GM12878 (cell line): ENCODE data around the gene PALS2. TPM values are rescaled to one million over a fixed set of nuclear protein-coding genes. Genes with fewer than 3 reads are reported as not detected.

Source experiments
- CREM ChIP-seq: IDR thresholded peaks from 2 replicates; pipeline ENCODE4 v1.6.1; 2014; ENCODE audit warnings: antibody characterized with exemption, low read depth
- EGR1 ChIP-seq, 2 experiments: IDR thresholded peaks; 1 replicate in 1 of 2; 2 replicates in 1 of 2; pipeline ENCODE4 v1.6.1; 2011 to 2012; ENCODE audit warnings: low read depth in 2 of 2, low read length in 2 of 2, borderline replicate concordance in 1 of 2, mild to moderate bottlenecking in 1 of 2, moderate library complexity in 1 of 2
- FOXM1 ChIP-seq: IDR thresholded peaks from 2 replicates; pipeline ENCODE4 v1.6.1; 2012; ENCODE audit warnings: low read depth, mild to moderate bottlenecking, inconsistent platforms, low read length, moderate library complexity
- HDAC2 ChIP-seq: fragments of 200-600 bp; sonication (generic); IDR thresholded peaks from 2 replicates; pipeline ENCODE4 v1.6.1; 2017
- NFYA ChIP-seq: IDR thresholded peaks from 2 replicates; pipeline ENCODE4 v1.6.1; 2011; ENCODE audit warnings: low read depth, mild to moderate bottlenecking, low read length, improper control_type of control experiment, borderline replicate concordance
- PAX8 ChIP-seq: fragments of 450-650 bp; IDR thresholded peaks from 2 replicates; pipeline ENCODE4 v1.6.1; 2017; ENCODE audit warnings: mild to moderate bottlenecking, moderate library complexity
- RBBP5 ChIP-seq: fragments of 200-600 bp; sonication (generic); conservative IDR thresholded peaks from 2 replicates; pipeline ENCODE4 v1.6.1; 2016
- TCF12 ChIP-seq: IDR thresholded peaks from 2 replicates; pipeline ENCODE4 v1.6.1; 2011; ENCODE audit warnings: low read depth, mild to moderate bottlenecking, low read length
- YBX1 ChIP-seq: fragments of 450-650 bp; IDR thresholded peaks from 2 replicates; pipeline ENCODE4 v1.6.1; 2016; ENCODE audit warnings: antibody characterized with exemption
- ZBTB33 ChIP-seq: fragments of 450-650 bp; IDR thresholded peaks from 2 replicates; pipeline ENCODE4 v1.6.1; 2017; ENCODE audit warnings: mild to moderate bottlenecking
- ZNF24 ChIP-seq: fragments of 450-650 bp; IDR thresholded peaks from 2 replicates; pipeline ENCODE4 v1.6.1; 2017; ENCODE audit warnings: antibody characterized with exemption, mild to moderate bottlenecking
- ZNF384 ChIP-seq: IDR thresholded peaks from 2 replicates; pipeline ENCODE4 v1.6.1; 2012; ENCODE audit warnings: low read depth, mild to moderate bottlenecking, low read length, improper control_type of control experiment, borderline replicate concordance
- polyA plus RNA-seq, 11 experiments: library from polyadenylated mRNA; depleted of rRNA in 4 of 11; unstranded in 6 of 11; stranded (reverse) in 5 of 11; fragments of >200 nt; fragmentation: Nextera tagmentation in 4 of 11; fragmentation: Illumina TruSeq in 1 of 11; extraction: Ambion mirVana in 4 of 11; extraction: Trizol in 1 of 11; gene quantifications; 1 replicate in 1 of 11; 2 replicates in 10 of 11; pipeline versions ENCODE4 v1.2.1 to v1.2.3, GENCODE V29; 2011 to 2016; ENCODE audit warnings: inconsistent platforms in 2 of 11, missing spikeins in 2 of 11, low read depth in 1 of 11
- total RNA-seq, 4 experiments: library from RNA; depleted of rRNA in 3 of 4; stranded (reverse); fragments of >200 nt in 3 of 4; fragmentation: Illumina TruSeq in 1 of 4; extraction: Trizol in 1 of 4; gene quantifications; 2 replicates each; pipeline versions ENCODE4 v1.2.1 to v1.2.3, GENCODE V29; 2013 to 2021
- TF ChIP-seq, protein P1 (sequence below): fragments of 450-650 bp; IDR thresholded peaks from 2 replicates; pipeline ENCODE4 v1.6.1; 2017; ENCODE audit warnings: mild to moderate bottlenecking, moderate library complexity
- TF ChIP-seq, protein P2 (sequence below): fragments of 450-650 bp; IDR thresholded peaks from 2 replicates; pipeline ENCODE4 v1.6.1; 2017; ENCODE audit warnings: borderline replicate concordance
- TF ChIP-seq, protein P3 (sequence below): fragments of 150-350 bp; IDR thresholded peaks from 2 replicates; pipeline ENCODE4 v1.6.1; 2016; ENCODE audit warnings: low read depth, low read length
- TF ChIP-seq, protein P4 (sequence below): fragments of 450-650 bp; IDR thresholded peaks from 2 replicates; pipeline ENCODE4 v1.6.1; 2017; ENCODE audit warnings: antibody characterized with exemption, mild to moderate bottlenecking, moderate library complexity

Gene PALS2
- total and polyA plus RNA-seq, 10 of the 15 experiments (the other 5 are each of a cell fraction or from before 2014, with no cell fraction given), result 10.7 to 53.5 (median 20.1) TPM

GRCh38 chr7:24573554-24574338, 494 bp downstream of the PALS2 start (continued):
- TF ChIP-seq, protein P1, sequence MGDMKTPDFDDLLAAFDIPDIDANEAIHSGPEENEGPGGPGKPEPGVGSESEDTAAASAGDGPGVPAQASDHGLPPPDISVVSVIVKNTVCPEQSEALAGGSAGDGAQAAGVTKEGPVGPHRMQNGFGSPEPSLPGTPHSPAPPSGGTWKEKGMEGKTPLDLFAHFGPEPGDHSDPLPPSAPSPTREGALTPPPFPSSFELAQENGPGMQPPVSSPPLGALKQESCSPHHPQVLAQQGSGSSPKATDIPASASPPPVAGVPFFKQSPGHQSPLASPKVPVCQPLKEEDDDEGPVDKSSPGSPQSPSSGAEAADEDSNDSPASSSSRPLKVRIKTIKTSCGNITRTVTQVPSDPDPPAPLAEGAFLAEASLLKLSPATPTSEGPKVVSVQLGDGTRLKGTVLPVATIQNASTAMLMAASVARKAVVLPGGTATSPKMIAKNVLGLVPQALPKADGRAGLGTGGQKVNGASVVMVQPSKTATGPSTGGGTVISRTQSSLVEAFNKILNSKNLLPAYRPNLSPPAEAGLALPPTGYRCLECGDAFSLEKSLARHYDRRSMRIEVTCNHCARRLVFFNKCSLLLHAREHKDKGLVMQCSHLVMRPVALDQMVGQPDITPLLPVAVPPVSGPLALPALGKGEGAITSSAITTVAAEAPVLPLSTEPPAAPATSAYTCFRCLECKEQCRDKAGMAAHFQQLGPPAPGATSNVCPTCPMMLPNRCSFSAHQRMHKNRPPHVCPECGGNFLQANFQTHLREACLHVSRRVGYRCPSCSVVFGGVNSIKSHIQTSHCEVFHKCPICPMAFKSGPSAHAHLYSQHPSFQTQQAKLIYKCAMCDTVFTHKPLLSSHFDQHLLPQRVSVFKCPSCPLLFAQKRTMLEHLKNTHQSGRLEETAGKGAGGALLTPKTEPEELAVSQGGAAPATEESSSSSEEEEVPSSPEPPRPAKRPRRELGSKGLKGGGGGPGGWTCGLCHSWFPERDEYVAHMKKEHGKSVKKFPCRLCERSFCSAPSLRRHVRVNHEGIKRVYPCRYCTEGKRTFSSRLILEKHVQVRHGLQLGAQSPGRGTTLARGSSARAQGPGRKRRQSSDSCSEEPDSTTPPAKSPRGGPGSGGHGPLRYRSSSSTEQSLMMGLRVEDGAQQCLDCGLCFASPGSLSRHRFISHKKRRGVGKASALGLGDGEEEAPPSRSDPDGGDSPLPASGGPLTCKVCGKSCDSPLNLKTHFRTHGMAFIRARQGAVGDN, result no peak
- TF ChIP-seq FOXM1 (no peak), TCF12 (no peak; the same call in 1 of the 2 replicates), CREM (no peak), EGR1 (IDR thresholded peaks at IDR 0.05; ENCODE audit: borderline replicate concordance in 1 of 2, low read depth in 2 of 2, low read length in 2 of 2) (peak in 1 of 2 experiments; percentile 94; a peak in 2 of 3 replicates), PAX8 (no peak), YBX1 (no peak), ZNF24 (no peak), ZNF384 (no peak), HDAC2 (no peak), RBBP5 (no peak), NFYA (no peak), ZBTB33 (no peak)
- TF ChIP-seq, protein P2, sequence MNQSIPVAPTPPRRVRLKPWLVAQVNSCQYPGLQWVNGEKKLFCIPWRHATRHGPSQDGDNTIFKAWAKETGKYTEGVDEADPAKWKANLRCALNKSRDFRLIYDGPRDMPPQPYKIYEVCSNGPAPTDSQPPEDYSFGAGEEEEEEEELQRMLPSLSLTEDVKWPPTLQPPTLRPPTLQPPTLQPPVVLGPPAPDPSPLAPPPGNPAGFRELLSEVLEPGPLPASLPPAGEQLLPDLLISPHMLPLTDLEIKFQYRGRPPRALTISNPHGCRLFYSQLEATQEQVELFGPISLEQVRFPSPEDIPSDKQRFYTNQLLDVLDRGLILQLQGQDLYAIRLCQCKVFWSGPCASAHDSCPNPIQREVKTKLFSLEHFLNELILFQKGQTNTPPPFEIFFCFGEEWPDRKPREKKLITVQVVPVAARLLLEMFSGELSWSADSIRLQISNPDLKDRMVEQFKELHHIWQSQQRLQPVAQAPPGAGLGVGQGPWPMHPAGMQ, result no peak
- TF ChIP-seq, protein P3, sequence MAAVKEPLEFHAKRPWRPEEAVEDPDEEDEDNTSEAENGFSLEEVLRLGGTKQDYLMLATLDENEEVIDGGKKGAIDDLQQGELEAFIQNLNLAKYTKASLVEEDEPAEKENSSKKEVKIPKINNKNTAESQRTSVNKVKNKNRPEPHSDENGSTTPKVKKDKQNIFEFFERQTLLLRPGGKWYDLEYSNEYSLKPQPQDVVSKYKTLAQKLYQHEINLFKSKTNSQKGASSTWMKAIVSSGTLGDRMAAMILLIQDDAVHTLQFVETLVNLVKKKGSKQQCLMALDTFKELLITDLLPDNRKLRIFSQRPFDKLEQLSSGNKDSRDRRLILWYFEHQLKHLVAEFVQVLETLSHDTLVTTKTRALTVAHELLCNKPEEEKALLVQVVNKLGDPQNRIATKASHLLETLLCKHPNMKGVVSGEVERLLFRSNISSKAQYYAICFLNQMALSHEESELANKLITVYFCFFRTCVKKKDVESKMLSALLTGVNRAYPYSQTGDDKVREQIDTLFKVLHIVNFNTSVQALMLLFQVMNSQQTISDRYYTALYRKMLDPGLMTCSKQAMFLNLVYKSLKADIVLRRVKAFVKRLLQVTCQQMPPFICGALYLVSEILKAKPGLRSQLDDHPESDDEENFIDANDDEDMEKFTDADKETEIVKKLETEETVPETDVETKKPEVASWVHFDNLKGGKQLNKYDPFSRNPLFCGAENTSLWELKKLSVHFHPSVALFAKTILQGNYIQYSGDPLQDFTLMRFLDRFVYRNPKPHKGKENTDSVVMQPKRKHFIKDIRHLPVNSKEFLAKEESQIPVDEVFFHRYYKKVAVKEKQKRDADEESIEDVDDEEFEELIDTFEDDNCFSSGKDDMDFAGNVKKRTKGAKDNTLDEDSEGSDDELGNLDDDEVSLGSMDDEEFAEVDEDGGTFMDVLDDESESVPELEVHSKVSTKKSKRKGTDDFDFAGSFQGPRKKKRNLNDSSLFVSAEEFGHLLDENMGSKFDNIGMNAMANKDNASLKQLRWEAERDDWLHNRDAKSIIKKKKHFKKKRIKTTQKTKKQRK, result no peak
- TF ChIP-seq, protein P4, sequence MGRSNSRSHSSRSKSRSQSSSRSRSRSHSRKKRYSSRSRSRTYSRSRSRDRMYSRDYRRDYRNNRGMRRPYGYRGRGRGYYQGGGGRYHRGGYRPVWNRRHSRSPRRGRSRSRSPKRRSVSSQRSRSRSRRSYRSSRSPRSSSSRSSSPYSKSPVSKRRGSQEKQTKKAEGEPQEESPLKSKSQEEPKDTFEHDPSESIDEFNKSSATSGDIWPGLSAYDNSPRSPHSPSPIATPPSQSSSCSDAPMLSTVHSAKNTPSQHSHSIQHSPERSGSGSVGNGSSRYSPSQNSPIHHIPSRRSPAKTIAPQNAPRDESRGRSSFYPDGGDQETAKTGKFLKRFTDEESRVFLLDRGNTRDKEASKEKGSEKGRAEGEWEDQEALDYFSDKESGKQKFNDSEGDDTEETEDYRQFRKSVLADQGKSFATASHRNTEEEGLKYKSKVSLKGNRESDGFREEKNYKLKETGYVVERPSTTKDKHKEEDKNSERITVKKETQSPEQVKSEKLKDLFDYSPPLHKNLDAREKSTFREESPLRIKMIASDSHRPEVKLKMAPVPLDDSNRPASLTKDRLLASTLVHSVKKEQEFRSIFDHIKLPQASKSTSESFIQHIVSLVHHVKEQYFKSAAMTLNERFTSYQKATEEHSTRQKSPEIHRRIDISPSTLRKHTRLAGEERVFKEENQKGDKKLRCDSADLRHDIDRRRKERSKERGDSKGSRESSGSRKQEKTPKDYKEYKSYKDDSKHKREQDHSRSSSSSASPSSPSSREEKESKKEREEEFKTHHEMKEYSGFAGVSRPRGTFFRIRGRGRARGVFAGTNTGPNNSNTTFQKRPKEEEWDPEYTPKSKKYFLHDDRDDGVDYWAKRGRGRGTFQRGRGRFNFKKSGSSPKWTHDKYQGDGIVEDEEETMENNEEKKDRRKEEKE, result no peak
